GDM1 (cell line): ENCODE results near the gene CD99L2.
"Not testable (repeated sequence)": the region's sequence is repeated elsewhere in the genome, so short reads cannot be mapped to it uniquely, and the experiment has no call there.

Source experiments
- DNase-seq: peaks from one replicate; lab custom pipeline; 2025; lab: John Stamatoyannopoulos, UW

CD99L2 gene

GRCh38 chrX:150896632-150897031 is 1.8 kb downstream of the CD99L2 start:
- no peak for DNase-seq

- DNase-seq, result no peak
Observed at GRCh38 chrX:150893936-150894335, 4.5 kb downstream of the CD99L2 start.

- DNase-seq, result no peak
Observed at GRCh38 chrX:150889131-150889530, 9.3 kb downstream of the CD99L2 start.

GRCh38 chrX:150887906-150888465 is 10.5 kb downstream of the CD99L2 start:
- no peak for DNase-seq

GRCh38 chrX:150887268-150887667 is 11.2 kb downstream of the CD99L2 start:
- DNase-seq, result not testable (repeated sequence)

- no peak for DNase-seq
Observed at GRCh38 chrX:150886381-150886780, 12.1 kb downstream of the CD99L2 start.

GRCh38 chrX:150880808-150881165 is 17.7 kb downstream of the CD99L2 start:
- DNase-seq, result no peak

GRCh38 chrX:150879855-150880807 is 18.3 kb downstream of the CD99L2 start:
- DNase-seq, result no peak

- DNase-seq, result not testable (repeated sequence)
Observed at GRCh38 chrX:150875621-150876020, 22.8 kb downstream of the CD99L2 start.

GRCh38 chrX:150874448-150874847 is 24.0 kb downstream of the CD99L2 start:
- DNase-seq, result no peak

GRCh38 chrX:150873616-150874015 is 24.9 kb downstream of the CD99L2 start:
- no peak for DNase-seq

- DNase-seq, result no peak
Observed at GRCh38 chrX:150872773-150873336, 25.6 kb downstream of the CD99L2 start.

GRCh38 chrX:150871341-150871811 is 27.1 kb downstream of the CD99L2 start:
- DNase-seq, result no peak

- no peak for DNase-seq
Observed at GRCh38 chrX:150870487-150871340, 27.8 kb downstream of the CD99L2 start.

GRCh38 chrX:150870029-150870428 is 28.4 kb downstream of the CD99L2 start:
- DNase-seq, result no peak

- no peak for DNase-seq
Observed at GRCh38 chrX:150869450-150869849, 29.0 kb downstream of the CD99L2 start.

GRCh38 chrX:150868625-150869024 is 29.8 kb downstream of the CD99L2 start:
- no peak for DNase-seq

GRCh38 chrX:150864127-150864526 is 34.3 kb downstream of the CD99L2 start:
- DNase-seq, result no peak

- DNase-seq, result no peak
Observed at GRCh38 chrX:150863191-150863590, 35.3 kb downstream of the CD99L2 start.

- no peak for DNase-seq
Observed at GRCh38 chrX:150857453-150857852, 41.0 kb downstream of the CD99L2 start.

GRCh38 chrX:150856785-150857184 is 41.7 kb downstream of the CD99L2 start:
- no peak for DNase-seq

- no peak for DNase-seq
Observed at GRCh38 chrX:150856101-150856500, 42.4 kb downstream of the CD99L2 start.
